PFSK-1 (cell line): ENCODE measurements around the gene DRGX.

Experiments
- FOXP2 ChIP-seq: optimal IDR thresholded peaks from 2 replicates; pipeline ENCODE3; 2011; ENCODE audit warnings: borderline replicate concordance, control low read depth, inconsistent platforms; ENCODE audit not compliant: insufficient read depth; ENCODE audit errors: extremely low read length, extremely low read depth
- POLR2AphosphoS5 ChIP-seq: IDR thresholded peaks from 2 replicates; pipeline ENCODE4 v1.6.1; 2012; ENCODE audit warnings: low read depth, mild to moderate bottlenecking, control low read depth, low read length, moderate library complexity
- SIN3A ChIP-seq: IDR thresholded peaks from 2 replicates; pipeline ENCODE4 v1.6.1; 2012; ENCODE audit warnings: mild to moderate bottlenecking, low read length, moderate library complexity, borderline replicate concordance; ENCODE audit not compliant: insufficient read depth
- TAF1 ChIP-seq: IDR thresholded peaks from 2 replicates; pipeline ENCODE4 v1.6.1; 2012; ENCODE audit warnings: low read length, control low read depth, borderline replicate concordance; ENCODE audit not compliant: insufficient read depth
- TF ChIP-seq, protein P1 (sequence below), 2 experiments: IDR thresholded peaks; 2 replicates each; pipeline versions ENCODE4 v1.6.1 to v1.8.0; 2011 to 2012; ENCODE audit warnings: low read depth in 2 of 2, low read length in 2 of 2, control low read depth in 1 of 2, inconsistent platforms in 1 of 2, mild to moderate bottlenecking in 1 of 2, moderate library complexity in 1 of 2; ENCODE audit not compliant: insufficient read depth in 1 of 2

Gene DRGX

DNA sequence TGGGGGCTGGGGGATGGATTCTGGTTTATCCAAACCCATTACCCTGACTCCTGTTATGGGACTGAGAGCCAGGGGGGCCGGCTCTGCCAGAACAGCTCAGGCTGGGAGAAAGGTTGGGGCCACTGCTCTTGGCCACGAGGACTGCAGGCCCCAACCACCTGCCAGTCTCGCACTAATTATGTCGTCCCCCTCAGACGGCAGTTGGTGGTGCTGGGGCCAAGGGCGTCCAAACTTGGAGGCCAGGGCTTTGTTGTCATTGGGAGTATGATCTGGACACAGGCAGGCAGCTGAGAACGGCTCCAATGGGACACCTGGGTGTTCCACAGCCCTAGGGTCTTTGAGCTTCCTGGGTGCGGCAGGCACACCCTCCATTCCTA, 34.7 kb downstream of the DRGX start:
- TF ChIP-seq POLR2AphosphoS5, result no peak
- TF ChIP-seq, protein P1, sequence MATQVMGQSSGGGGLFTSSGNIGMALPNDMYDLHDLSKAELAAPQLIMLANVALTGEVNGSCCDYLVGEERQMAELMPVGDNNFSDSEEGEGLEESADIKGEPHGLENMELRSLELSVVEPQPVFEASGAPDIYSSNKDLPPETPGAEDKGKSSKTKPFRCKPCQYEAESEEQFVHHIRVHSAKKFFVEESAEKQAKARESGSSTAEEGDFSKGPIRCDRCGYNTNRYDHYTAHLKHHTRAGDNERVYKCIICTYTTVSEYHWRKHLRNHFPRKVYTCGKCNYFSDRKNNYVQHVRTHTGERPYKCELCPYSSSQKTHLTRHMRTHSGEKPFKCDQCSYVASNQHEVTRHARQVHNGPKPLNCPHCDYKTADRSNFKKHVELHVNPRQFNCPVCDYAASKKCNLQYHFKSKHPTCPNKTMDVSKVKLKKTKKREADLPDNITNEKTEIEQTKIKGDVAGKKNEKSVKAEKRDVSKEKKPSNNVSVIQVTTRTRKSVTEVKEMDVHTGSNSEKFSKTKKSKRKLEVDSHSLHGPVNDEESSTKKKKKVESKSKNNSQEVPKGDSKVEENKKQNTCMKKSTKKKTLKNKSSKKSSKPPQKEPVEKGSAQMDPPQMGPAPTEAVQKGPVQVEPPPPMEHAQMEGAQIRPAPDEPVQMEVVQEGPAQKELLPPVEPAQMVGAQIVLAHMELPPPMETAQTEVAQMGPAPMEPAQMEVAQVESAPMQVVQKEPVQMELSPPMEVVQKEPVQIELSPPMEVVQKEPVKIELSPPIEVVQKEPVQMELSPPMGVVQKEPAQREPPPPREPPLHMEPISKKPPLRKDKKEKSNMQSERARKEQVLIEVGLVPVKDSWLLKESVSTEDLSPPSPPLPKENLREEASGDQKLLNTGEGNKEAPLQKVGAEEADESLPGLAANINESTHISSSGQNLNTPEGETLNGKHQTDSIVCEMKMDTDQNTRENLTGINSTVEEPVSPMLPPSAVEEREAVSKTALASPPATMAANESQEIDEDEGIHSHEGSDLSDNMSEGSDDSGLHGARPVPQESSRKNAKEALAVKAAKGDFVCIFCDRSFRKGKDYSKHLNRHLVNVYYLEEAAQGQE (IDR thresholded peaks at IDR 0.05; ENCODE audit: insufficient read depth in 1 of 2, low read depth in 2 of 2, low read length in 2 of 2), result no peak
- no peak for TF ChIP-seq SIN3A
- no peak for TF ChIP-seq FOXP2
- no peak for TF ChIP-seq TAF1

DNA sequence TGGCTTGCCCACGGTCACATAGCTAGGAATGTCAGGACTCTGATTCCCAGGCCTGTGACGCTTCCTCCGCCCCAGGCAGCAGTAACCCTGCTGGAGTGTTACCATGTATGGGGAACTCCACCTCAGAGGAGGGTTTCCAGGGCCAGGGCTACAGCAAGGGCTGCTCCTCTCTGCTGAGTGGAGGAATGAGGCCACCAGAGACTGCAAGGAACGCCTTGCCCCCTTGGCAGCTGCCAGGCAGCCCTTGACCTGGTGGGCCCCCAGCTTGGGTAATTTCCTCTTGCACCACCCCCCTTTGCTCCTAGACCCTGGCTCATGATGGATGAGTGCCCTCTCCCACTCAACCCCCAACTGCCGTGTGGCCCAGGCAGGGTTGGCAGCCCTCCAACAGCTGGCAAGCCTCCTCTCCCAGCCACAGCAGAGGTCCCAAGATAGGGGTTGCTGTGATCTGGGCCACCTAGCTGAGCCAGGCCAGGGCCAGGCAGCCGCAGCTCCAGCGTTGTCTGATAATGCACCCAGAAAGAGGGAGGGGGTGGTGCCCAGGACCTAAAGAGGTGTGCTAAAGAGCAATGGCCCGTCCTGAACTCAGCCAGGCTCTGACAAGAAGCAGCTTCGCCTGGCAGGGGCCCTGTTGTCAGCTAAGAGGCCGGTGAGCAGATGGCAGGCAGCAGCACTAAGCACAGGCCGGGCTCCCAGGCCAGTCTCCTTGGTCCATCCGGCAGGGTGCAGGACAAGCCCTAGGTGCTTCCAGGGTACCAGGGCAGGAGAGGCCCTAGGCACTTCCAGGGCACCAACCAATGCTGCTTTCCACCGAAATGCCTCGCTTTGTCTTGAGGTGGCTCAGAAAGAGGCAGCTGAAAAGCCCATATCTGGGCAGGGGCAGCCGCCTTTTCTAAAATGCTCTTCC, 35.4 kb downstream of the DRGX start:
- no peak for TF ChIP-seq TAF1
- no peak for TF ChIP-seq FOXP2
- TF ChIP-seq, protein P1 (IDR thresholded peaks at IDR 0.05; ENCODE audit: insufficient read depth in 1 of 2, low read depth in 2 of 2, low read length in 2 of 2), result no peak
- TF ChIP-seq SIN3A, result no peak
- no peak for TF ChIP-seq POLR2AphosphoS5

DNA sequence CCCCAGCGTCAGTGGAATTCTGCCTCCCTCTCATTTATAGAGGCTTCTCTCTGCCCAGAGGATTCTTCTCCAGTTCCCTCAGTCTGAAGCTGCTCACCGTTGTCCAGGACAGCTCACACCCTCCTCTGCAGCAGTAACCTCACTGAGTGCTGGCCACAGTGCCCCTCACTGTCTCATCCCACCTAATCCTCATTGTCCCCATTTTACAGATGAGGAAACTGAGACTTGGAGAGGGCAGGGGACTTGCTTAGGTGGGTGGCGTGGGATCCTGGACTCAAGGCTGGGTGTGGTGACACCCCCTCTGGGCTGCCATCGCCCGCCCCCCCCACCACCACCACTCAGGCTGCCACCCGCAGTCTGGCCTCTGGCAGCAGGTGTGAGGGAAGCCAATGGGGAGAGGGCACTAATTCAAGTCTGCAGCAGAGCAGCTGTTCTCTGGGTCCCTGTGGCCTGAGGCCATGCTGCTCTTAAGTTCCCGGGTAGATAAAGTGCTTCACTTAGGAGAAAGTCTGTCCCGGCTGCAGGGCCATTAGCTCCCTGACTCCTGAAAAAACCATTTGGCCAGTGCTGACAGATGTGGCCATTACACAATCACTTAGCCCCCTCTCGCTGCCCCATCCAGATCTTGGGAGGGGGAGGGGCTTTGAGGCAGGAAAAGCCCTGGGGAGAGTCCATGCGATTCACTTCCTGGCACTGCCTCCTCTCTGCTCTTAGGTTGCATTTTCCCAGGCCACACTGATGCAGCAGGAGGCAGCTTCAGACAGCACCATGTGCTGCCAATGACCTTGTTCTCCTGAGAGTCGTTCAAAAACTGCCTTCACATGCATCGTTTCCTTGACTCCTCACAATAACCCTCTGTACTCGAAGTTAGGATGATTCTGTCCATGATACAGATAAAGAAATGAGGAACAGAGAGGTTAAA, 36.3 kb downstream of the DRGX start:
- no peak for TF ChIP-seq SIN3A
- no peak for TF ChIP-seq POLR2AphosphoS5
- no peak for TF ChIP-seq FOXP2
- no peak for TF ChIP-seq TAF1
- TF ChIP-seq, protein P1 (IDR thresholded peaks at IDR 0.05; ENCODE audit: insufficient read depth in 1 of 2, low read depth in 2 of 2, low read length in 2 of 2), result no peak

DNA sequence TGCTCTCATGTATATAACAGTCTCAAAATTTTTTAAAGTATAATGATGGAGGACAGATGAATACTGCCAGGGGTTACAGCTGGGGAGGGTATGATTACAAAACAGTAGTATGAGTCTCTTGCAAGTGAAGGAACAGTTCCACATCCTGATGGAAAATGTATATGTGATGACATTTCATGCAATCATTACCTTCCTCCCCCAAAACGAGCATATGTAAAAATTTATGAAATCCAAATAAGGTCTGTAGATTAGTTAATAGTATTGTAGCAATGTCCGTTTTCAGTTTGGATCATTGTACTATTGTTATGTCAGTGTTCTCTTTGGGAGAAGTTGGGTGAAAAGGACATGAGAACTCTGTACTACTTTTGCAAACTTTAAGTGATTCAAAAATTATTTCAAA, 38.0 kb downstream of the DRGX start:
- TF ChIP-seq FOXP2 (no peak), TAF1 (no peak), POLR2AphosphoS5 (no peak), SIN3A (no peak)
- TF ChIP-seq, protein P1 (IDR thresholded peaks at IDR 0.05; ENCODE audit: insufficient read depth in 1 of 2, low read depth in 2 of 2, low read length in 2 of 2), result no peak
